PFSK-1 (cell line): ENCODE results near the gene HCRT.
A peak's percentile ranks its signal among the peaks of the same experiment; 100 is the strongest.

ENCODE experiments used
- FOXP2 ChIP-seq: optimal IDR thresholded peaks from 2 replicates; pipeline ENCODE3; 2011; ENCODE audit warnings: borderline replicate concordance, control low read depth, inconsistent platforms; ENCODE audit not compliant: insufficient read depth; ENCODE audit errors: extremely low read length, extremely low read depth
- POLR2AphosphoS5 ChIP-seq: IDR thresholded peaks from 2 replicates; pipeline ENCODE4 v1.6.1; 2012; ENCODE audit warnings: low read depth, mild to moderate bottlenecking, control low read depth, low read length, moderate library complexity
- SIN3A ChIP-seq: IDR thresholded peaks from 2 replicates; pipeline ENCODE4 v1.6.1; 2012; ENCODE audit warnings: mild to moderate bottlenecking, low read length, moderate library complexity, borderline replicate concordance; ENCODE audit not compliant: insufficient read depth
- TAF1 ChIP-seq: IDR thresholded peaks from 2 replicates; pipeline ENCODE4 v1.6.1; 2012; ENCODE audit warnings: low read length, control low read depth, borderline replicate concordance; ENCODE audit not compliant: insufficient read depth
- TF ChIP-seq, protein P1 (sequence below), 2 experiments: IDR thresholded peaks; 2 replicates each; pipeline versions ENCODE4 v1.6.1 to v1.8.0; 2011 to 2012; ENCODE audit warnings: low read depth in 2 of 2, low read length in 2 of 2, control low read depth in 1 of 2, inconsistent platforms in 1 of 2, mild to moderate bottlenecking in 1 of 2, moderate library complexity in 1 of 2; ENCODE audit not compliant: insufficient read depth in 1 of 2

Gene HCRT

DNA sequence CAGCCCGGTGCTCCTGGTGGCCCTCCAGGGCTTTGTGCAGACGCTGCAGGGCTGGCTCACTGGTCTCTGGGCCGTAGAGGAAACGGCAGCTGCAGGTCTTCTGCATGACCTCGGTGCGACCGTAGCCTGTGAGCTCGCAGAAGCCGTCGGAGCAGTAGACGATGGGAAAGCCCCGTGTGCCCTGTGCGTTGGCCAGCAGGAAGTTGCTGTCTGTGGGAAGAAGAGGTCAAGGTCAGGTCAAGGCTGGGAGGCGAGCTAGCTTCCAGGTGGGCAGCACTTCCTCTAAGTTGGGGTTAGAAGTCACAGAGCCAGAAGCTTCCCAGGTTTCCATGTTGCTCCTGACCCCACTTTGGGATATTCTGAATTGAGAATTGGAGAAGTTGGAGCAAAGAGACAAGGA lies 6.4 kb downstream of the HCRT start:
- TF ChIP-seq, protein P1, sequence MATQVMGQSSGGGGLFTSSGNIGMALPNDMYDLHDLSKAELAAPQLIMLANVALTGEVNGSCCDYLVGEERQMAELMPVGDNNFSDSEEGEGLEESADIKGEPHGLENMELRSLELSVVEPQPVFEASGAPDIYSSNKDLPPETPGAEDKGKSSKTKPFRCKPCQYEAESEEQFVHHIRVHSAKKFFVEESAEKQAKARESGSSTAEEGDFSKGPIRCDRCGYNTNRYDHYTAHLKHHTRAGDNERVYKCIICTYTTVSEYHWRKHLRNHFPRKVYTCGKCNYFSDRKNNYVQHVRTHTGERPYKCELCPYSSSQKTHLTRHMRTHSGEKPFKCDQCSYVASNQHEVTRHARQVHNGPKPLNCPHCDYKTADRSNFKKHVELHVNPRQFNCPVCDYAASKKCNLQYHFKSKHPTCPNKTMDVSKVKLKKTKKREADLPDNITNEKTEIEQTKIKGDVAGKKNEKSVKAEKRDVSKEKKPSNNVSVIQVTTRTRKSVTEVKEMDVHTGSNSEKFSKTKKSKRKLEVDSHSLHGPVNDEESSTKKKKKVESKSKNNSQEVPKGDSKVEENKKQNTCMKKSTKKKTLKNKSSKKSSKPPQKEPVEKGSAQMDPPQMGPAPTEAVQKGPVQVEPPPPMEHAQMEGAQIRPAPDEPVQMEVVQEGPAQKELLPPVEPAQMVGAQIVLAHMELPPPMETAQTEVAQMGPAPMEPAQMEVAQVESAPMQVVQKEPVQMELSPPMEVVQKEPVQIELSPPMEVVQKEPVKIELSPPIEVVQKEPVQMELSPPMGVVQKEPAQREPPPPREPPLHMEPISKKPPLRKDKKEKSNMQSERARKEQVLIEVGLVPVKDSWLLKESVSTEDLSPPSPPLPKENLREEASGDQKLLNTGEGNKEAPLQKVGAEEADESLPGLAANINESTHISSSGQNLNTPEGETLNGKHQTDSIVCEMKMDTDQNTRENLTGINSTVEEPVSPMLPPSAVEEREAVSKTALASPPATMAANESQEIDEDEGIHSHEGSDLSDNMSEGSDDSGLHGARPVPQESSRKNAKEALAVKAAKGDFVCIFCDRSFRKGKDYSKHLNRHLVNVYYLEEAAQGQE (IDR thresholded peaks at IDR 0.05; ENCODE audit: insufficient read depth in 1 of 2, low read depth in 2 of 2, low read length in 2 of 2), result peak in 1 of 2 experiments; percentile 13; a peak in 1 of 4 replicates
- TF ChIP-seq POLR2AphosphoS5, result no peak
- no peak for TF ChIP-seq SIN3A
- no peak for TF ChIP-seq FOXP2
- no peak for TF ChIP-seq TAF1

DNA sequence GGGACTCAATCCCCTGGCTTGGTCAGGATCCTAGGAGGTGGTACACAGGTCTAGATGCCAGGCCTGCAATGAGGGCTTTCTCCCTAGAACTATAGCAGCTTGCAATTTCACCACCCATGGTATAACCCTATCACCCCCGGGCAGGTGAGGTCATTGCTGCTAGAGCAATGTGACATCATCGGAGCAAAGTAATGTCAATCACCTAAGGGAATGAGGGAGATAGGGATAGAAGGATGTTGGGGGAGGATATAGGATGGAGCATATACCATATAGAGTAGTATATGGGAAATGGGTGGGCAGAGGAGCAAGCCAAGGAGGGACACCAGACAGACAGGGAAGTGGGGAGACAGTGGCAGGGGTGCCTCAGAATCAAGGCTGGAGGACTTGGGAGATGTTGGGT lies 7.6 kb downstream of the HCRT start:
- TF ChIP-seq POLR2AphosphoS5 (no peak), TAF1 (no peak), FOXP2 (no peak), SIN3A (no peak)
- TF ChIP-seq, protein P1 (IDR thresholded peaks at IDR 0.05; ENCODE audit: insufficient read depth in 1 of 2, low read depth in 2 of 2, low read length in 2 of 2), result no peak

DNA sequence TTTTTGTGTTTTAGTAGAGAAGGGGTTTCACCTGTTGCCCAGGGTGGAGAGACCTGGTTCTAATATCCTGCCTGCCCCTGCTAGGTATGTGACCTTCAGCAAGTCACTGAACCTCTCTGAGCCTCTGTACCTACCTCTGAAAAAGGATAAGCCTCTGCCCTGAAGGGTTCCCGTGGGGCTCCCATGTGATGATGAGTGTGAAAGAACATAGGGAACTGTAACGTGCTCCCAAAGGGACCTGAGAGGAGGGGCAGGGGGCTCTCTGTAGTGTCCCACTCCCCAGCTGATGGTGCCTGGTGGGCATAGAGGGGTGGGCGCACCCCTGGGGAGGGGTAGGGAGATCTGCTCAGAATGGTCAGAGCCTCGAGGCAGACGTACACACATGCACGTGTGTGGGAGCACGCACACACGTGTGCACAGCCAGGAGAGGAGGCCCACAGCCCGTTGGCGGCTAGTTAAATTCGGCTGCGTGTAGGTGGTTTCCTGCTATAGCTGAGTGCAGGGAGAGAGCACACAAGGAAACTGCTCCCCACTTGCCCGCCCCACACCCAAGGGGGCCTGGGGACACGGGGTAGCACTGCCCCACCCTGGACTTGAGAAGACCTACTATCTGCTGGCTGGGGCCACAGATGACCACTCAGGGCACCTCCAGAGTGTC lies 11.0 kb downstream of the HCRT start:
- TF ChIP-seq, protein P1 (IDR thresholded peaks at IDR 0.05; ENCODE audit: insufficient read depth in 1 of 2, low read depth in 2 of 2, low read length in 2 of 2), result no peak
- no peak for TF ChIP-seq POLR2AphosphoS5
- TF ChIP-seq SIN3A, result no peak
- no peak for TF ChIP-seq FOXP2
- TF ChIP-seq TAF1, result no peak

DNA sequence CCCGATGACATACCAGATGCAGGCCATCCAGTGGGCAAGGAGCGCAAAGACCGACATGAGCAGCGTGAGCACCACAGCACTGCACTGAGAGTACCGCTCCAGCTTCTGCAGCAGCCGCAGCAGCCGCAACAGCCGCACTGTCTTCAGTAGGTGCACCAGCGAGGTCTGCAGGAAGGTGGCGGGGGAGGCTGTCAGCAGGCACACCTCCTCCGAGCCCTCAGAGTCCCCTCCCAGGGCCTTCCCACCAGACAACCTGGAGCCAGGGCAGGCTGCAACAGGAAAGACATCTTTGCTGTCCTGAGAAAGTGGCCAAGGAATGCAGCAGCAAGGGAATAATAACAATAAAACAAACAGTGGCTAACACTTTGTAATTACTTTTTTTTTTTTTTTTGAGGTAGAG lies 13.4 kb downstream of the HCRT start:
- TF ChIP-seq, protein P1 (IDR thresholded peaks at IDR 0.05; ENCODE audit: insufficient read depth in 1 of 2, low read depth in 2 of 2, low read length in 2 of 2), result no peak
- TF ChIP-seq POLR2AphosphoS5 (no peak), SIN3A (no peak), FOXP2 (no peak), TAF1 (no peak)

DNA sequence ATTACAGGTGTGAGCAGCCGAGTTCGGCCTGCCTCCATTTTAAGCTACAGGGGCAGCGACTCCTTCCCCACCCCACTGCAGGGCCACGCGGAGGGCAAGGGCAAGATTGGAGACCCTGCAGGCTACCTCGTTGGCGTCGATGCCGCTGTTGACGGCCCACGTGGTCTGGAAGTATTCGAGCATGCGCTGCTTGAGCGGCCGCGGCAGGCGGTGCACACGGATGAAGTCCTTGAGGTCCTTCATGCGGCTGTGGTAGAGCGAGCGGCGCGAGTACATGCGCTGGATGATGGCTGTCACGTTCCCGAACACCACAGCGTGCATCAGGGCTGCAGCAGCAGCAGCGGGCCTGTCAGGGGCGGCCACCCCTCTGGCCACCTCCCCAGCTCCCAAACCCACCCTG lies 15.9 kb downstream of the HCRT start:
- no peak for TF ChIP-seq TAF1
- TF ChIP-seq FOXP2, result no peak
- TF ChIP-seq, protein P1 (IDR thresholded peaks at IDR 0.05; ENCODE audit: insufficient read depth in 1 of 2, low read depth in 2 of 2, low read length in 2 of 2), result no peak
- no peak for TF ChIP-seq POLR2AphosphoS5
- no peak for TF ChIP-seq SIN3A
